Hematopoietic multipotent progenitor cell treated with erythropoietin and hydrocortisone succinate and interleukin-3 and kit ligand, for 6 days (in vitro differentiated cells): ENCODE results near the gene PRPF19.
A peak's percentile ranks its signal among the peaks of the same experiment; 100 is the strongest.
"Not testable (repeated sequence)": the region's sequence is repeated elsewhere in the genome, so short reads cannot be mapped to it uniquely, and the experiment has no call there.

Experiments used
- DNase-seq: peaks from one replicate; pipeline ENCODE4 v3.0.0-alpha.2; 2015

Gene PRPF19

DNA sequence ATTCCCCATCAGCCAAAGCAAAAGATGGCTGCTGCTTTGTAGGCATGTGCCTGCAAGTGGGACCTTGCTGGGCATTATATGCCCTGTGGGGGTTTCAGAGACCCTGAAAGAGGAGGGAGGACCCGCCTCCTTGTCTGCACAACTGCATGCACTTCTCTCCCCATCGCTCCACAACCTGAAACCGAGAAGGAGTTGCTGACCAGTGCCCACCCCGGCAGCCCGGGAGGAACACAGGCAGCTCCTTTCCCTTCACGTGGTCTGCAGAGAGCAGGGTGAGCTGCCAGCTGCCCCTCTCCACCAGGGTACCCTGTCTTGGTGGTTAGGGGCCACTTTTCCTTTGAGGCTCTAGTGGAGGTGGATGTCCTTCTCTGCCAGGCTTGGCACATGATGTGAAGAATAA lies 16.5 kb upstream of the PRPF19 start:
- DNase-seq = no peak

DNA sequence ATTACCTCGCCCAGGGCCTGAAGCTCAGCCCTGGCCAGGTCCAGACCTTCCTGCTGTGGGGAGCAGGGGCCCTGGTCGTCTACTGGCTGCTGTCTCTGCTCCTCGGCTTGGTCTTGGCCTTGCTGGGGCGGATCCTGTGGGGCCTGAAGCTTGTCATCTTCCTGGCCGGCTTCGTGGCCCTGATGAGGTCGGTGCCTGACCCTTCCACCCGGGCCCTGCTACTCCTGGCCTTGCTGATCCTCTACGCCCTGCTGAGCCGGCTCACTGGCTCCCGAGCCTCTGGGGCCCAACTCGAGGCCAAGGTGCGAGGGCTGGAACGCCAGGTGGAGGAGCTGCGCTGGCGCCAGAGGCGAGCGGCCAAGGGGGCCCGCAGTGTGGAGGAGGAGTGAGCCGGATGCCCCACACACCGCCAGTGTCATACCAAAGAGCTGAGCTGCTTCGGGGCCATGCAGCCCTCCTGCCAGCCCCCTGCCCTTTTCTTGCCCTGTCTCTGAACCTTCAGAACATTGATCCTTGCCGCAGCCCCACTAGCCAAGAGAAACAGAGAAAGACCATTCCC lies 15.5 kb upstream of the PRPF19 start:
- DNase-seq = no peak

DNA sequence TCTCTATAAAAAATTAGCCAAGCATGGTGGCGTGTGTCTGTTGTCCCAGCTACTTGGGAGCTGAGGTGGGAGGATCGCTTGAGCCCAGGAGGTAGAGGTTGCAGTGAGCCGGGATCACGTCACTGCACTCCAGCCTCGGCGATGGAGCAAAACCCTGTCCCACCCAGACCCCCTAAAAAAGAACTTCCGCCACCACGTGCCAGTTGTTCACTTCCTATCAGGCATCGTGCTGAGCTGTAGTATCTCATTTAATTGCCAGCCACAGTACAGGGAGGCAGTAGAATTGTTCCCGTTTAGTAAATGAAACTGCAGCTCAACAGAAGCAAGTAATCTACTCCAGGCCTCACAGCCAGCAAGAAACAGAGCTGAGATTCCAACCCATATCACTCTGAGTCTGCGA lies 14.9 kb upstream of the PRPF19 start:
- no peak for DNase-seq

DNA sequence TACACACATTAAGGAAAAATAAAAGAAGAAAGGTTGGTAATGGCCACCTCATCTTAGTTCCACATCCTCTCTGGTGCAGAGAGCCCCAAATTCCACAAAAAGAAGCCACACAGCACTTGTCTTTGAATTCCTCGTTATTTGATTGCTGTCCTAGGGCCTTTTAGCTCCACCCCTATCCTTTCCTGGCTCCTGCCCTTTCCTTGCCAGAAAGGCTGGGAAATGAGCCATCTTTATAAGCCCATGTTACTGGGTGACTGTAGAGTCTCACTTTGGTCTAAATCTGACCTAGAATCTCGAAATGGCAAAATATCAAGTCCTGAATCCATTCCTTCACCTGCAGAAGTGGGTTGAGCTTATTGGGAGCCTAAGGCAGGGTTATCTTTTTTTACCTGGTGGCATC lies 13.6 kb upstream of the PRPF19 start:
- no peak for DNase-seq

DNA sequence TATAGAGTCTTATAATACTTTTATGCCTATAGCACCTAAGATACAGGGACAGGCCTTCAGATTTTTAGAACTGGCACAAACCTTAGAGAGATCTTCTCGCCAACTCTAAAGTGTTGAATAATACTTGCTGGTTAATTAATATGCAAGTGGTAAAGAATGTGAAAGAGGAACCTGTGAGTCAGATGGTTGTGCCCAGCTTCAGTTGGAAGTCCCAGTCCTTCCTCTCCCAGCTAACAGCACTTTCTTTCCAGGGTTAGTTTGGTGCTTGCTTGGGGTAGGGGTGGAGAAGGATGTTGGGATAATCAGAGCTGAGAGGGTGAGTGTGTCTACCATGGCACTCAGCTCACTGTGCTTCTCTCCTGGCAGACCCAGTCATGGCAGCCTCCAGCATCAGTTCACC lies 12.9 kb upstream of the PRPF19 start:
- DNase-seq = no peak

DNA sequence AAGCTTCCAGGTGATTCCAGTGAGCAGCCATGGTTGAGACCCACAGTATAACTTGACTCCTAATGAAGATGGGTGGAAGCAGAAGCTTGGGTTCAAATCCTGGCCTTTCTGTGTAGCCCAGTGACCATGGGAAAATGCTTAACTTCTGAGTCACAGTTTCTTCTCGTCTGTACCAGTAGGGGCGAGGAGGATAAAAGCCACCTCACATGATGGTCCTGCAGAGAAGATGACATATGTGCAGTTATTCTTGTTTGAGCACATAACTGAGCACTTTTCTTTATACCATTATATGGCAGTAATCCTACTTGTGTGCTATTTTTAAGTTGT lies 12.5 kb upstream of the PRPF19 start:
- DNase-seq = no peak

DNA sequence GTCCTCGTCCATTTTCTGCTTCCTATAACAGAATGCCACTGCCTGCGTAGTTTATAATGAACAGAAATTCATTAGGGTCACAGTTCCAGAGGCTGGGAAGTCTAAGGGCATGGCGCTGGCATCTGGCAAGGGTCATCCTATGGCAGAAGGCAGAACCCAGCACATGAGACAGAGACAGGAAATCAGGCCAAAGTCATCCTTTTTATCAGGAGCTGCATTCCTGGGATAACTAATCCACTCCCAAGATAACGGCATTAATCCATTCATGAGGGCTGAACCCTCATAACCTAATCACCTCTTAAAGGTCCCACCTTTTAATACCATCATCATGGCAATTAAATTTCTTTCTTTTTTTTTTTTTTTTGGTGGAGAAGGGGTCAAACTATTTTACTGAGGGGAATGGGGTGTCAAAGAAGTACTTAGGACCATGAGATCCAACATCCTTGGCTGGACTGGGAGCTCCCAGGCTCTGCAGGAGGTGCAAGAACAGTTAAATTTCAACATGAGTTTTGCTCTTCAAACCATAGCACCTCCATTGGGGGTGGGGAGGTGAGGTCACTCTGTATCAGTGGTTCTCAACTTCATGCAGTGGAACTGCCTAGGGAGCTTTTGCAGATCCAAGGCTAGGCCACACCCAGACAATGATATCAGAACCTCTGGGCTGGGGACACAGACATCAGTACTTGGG lies 12.0 kb upstream of the PRPF19 start:
- peak; percentile 63 for DNase-seq

DNA sequence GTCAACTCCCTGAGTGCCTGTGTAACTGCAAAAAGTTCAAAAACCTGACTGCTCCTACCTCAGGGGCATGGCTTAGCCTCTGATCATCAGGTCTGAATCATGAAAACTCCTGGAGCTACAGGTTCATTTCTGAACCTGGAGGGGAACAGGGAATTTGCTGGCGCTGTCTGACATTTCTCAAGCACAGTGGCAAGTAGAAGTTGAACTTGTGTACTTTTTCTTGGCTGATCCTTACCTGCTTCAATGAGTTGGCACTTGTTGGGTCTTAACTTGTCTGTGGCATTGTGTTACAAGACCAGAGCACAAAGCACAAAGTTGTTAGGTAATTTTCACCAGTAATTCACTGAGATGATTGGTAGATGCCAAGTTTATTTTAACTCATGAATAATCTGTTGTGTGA lies 10.9 kb upstream of the PRPF19 start:
- DNase-seq = no peak

DNA sequence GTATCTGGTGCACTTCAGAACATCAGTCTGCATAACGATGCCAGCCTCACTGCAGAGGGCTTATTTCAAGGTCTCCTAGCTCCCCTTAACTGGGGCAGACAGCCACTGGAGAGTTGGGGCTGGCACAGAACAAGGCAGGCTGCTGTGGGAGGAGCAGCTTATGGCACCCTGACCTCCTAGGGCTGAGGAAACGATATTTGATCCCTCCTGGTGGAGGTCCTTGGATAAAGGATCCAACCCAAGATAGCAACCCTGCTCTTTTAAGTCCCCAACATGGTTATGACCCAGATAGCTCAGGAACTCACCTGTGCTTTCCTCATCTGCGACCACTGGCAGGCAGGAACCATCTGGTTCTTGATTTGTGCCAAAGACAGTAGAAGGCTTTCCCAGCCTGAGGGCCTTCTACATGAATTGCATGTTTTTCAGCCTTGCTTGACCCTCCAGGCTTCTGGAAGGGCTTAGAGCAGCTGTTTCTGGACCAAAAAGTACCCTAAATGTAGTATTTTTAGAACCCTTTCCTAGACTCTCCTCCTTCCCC lies 10.4 kb upstream of the PRPF19 start:
- no peak for DNase-seq

DNA sequence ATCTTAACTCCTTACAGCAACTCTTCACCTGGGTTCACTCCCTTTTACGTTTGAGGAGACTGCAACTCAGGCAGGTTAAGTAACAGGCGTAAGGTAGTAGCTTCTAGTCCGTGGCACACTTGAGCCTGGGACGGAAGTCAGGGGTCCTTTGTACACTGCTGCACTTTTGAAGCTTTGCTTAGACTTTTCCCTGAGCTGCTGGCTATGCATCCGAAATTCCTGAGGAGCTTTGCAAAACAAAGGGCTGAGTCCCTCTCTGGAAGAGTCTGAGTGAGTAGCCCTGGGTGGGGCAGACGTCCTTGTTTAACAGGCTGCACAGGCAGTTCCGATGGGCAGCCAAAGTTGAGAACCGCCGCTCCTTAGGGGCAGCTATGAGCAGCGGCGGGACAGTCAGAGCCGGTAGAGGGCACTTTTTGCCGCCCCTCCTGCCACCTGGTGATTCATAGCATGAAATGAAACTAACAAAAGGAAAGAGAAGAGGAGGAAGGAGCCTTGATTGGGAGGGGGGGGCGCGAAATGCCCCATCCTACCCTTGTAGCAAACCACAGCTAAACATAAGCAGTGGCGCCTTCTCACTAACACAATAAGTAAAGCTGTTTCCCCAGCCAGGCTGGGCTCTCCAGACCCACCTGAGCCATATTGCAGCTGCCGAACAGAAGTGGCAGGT lies 9.0 kb upstream of the PRPF19 start:
- peak; percentile 82 for DNase-seq

- peak; percentile 64 for DNase-seq
Observed at GRCh38 chr11:60914633-60915247, 8.4 kb upstream of the PRPF19 start.

- peak; percentile 97 for DNase-seq
Observed at GRCh38 chr11:60913793-60914632, 7.6 kb upstream of the PRPF19 start, which contains the start of gene TMEM109. TSS of gene TMEM109 (plus strand) at chr11:60914158. CDS start at chr11:60919694, 5,536 bp downstream.

GRCh38 chr11:60912851-60913528 lies 6.6 kb upstream of the PRPF19 start:
- no peak for DNase-seq

DNA sequence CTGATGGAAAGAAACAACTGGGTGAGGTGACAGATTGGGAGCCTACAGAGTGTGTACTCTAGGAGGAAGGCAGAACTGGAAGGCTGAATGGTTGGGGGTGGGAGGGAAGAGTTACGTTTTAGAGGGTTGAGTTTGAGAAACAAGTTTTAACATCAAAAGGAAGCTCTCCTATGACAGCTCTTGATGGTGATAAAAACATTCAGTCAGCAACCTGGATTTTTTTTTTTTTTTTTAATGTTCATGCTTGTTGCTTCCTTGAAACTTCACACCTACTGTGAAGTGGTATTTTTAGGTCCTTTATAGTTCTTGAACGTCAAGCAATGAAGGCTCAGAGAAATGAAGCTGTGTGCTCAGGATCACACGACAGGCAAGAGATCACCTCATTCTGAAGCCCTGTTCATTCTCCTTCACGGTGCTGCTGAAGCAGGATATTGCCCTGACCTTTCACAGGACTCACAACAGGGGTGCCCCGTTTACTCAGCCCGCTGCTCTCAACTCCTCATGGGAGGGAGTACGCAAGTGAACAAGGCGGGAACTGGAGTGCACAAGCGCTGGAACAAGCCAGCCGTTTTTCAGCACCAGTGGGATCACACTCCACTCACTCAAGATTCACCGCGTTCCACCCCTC lies 6.0 kb upstream of the PRPF19 start:
- DNase-seq = no peak

DNA sequence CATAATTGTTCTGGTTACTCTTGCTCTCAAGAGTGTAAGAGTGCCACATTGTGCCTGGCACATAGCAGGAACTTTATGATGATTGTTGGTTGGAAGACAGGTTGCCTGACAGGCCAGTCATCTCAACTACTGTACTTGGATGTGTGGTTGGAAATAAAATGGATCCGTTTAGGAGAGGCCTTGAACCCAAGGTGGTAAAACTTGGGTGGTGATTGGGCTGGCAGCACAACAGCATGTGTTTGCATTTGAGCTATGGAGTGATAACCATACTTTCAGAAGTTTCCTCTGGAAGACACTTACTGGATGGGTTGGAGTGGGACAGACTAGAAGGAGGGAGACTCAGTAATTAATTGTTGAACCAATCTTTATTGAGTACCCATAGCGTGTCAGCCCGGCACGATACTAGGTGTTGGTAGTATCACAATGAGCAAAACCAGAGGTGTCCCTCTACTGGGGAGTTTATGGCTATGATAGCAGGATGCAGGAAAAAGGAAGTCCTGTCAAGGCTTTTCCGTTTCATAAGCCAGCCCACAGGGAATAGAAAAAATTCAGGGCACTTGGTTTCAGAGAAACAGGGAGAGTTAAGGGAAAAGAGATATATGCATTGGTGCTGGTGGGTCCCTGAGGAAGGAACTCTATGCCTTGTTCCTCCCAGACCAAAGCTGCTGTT lies 4.5 kb upstream of the PRPF19 start:
- DNase-seq = peak; percentile 32

DNA sequence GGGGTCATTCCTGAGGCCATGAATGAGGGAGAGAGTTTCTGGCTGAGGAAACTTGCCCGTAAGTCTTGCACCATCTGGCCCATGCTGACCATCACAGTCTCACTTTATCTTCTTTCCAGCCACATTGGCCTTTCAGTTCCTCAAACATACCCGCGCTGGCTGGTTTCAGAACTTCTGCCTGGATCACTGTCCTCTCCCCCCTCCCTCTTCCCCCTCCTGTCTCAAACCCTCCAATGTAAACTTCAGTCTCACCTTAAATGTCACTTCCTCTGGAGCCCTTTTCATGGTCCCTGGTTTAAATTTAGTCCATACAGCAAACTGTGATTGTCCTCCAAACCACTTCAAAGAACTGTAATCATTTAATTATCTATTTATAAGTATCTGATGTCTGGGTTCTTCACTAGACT lies 3.9 kb upstream of the PRPF19 start:
- no peak for DNase-seq

DNA sequence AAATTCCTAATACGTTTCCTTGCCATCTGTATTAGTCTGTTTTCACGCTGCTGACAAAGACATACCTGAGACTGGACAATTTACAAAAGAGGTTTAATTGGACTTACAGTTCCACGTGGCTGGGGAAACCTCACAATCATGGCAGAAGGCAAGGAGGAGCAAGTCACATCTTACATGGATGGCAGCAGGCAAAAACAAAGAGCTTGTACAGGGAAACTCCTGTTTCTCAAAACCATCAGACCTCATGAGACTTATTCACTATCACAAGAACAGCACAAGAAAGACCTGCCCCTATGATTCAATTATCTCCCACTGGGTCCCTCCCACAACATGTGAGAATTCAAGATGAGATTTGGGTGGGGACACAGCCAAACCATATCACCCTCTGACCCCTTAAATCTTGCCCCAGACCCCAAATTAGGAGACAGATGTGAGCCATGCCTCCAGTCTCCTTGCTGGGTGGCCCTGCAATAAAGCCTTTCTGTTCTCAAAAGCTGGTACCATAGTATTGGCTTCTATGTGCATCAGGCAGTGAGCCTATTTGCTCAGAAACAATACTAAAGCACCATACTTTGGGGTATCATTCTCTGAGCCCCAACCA lies 3.4 kb upstream of the PRPF19 start:
- DNase-seq = not testable (repeated sequence)

DNA sequence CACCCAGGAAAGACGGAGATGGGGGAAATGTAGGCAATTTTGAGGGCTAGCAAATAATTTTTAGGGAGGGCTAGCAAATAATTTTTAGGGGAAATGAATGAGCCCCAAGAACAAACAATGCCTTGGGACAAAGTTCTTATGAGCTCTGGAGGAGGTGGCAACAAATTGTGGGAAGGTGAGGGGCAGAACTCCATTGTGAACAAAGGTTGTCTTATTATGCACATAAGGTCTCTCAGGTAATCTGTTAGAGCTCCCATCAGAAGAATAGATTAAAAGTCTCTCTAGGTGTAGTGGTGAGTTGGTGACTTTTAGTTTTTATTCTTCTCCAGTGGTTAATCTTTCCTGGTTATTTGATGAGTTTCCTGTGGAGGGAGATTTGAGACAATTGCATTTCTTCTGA lies 2.4 kb upstream of the PRPF19 start:
- no peak for DNase-seq

GRCh38 chr11:60905551-60906113 lies 753 bp downstream of the PRPF19 start:
- DNase-seq = peak; percentile 60

DNA sequence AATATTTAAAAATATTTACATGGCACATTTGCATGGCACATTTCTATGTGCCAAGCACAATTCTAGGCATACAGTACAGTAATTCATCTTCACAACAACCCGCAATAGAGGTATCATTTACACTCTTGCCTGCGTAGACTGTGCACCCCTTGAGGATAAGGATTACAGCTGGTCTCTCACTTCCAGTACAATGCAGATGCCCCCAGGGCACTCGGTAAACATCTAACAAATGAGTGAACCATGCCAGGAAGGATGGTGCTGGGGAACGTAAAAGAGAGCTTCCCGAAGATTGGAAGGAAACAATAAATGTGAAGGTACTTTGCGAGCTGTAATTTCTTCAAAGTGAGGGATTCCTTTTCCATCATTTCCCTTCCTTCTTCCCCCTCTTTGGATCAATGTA lies 1.3 kb downstream of the PRPF19 start:
- DNase-seq = no peak
